Hematopoietic multipotent progenitor cell treated with erythropoietin and hydrocortisone succinate and interleukin-3 and kit ligand, for 6 days (in vitro differentiated cells): ENCODE measurements around the gene NACC1.
A peak's percentile ranks its signal among the peaks of the same experiment; 100 is the strongest.

Source experiments
- DNase-seq: peaks from one replicate; pipeline ENCODE4 v3.0.0-alpha.2; 2015

NACC1 gene

DNA sequence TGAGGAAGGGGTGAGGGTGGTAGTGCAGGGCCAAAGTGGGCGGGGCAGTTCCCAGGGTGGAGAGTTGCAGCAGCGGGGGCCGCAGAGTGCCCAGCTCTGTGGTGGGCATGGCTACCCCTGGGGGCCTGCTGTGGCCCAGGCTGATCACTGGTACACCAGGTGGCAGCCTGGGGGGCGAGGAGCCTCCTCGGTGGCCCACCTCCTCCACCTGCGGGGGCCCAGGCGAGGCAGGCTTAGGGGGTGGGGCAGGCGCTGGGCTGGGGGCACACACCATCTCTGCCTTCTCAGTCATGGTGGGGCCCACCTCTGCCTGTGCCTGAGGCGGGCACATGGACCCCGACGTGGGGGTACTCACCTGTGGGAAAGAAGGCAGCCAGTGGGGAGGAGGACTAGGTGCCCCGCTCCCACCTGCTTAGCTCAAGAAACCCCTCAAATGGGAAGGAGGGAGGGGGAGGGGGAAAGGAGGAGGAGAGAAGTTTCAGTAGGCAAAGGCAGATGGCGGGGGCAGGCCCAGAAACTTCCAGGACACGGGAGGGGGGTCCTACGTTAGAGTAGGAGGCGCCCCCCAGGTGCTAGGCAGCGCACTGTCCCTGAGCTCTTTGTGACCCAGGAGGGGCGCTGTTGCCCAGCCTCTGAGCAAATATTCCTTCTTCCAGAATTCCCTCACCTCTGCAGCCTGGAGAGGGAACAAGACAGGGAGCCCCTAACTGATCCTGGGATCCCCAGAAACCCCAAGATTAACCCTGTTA is 17.0 kb upstream of the NACC1 start:
- peak; percentile 80 for DNase-seq

DNA sequence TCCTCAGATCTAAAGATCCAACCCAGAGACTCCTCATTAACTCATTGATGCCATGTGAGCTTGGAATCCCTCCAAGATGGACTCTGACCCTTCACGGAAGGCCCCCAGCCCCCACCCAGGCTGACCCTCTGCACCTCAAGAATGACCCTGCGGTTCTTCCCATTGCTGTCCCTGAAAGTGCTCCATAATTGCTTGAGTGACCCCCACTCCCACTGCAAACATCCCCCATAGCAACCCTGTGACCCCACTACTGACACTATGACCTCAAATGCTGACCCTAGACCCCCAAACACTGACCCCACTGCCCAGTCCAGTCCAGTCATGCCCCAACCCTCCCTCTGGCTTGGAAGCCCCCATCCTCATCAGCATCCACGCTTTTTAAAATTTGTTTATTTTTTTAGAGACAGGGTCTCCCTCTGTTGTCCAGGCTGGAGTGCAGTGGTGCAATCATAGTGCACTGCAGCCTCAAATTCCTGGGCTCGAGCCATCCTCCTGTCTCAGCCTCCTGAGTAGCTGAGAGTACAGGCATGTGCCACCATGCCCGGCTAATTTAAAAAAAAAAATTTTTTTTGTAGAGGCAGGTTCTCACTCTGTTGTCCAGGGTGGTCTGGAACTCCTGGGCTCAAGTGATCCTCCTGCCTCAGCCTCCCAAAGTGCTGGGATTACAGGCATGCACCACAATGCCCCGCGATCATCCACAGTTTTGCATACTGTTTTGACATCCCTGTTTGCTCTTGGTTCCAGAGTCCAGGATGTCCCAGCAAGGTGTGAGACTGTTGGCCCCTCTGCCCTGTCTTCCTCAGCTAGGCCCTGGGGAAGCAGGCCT is 16.3 kb upstream of the NACC1 start:
- DNase-seq: no peak

DNA sequence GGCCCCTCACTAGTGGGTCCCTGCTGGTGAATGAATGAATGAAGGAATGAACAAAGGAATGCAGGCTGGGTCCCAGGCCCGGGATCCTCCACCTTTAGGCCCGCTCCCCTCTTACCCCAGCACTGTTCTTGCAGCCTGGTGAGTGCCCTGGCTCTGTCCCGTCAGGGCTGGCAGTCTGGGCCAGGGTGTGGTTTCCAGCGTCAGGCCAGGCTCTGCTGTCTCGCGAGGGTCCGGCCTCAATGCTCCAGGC is 15.7 kb upstream of the NACC1 start:
- no peak for DNase-seq

DNA sequence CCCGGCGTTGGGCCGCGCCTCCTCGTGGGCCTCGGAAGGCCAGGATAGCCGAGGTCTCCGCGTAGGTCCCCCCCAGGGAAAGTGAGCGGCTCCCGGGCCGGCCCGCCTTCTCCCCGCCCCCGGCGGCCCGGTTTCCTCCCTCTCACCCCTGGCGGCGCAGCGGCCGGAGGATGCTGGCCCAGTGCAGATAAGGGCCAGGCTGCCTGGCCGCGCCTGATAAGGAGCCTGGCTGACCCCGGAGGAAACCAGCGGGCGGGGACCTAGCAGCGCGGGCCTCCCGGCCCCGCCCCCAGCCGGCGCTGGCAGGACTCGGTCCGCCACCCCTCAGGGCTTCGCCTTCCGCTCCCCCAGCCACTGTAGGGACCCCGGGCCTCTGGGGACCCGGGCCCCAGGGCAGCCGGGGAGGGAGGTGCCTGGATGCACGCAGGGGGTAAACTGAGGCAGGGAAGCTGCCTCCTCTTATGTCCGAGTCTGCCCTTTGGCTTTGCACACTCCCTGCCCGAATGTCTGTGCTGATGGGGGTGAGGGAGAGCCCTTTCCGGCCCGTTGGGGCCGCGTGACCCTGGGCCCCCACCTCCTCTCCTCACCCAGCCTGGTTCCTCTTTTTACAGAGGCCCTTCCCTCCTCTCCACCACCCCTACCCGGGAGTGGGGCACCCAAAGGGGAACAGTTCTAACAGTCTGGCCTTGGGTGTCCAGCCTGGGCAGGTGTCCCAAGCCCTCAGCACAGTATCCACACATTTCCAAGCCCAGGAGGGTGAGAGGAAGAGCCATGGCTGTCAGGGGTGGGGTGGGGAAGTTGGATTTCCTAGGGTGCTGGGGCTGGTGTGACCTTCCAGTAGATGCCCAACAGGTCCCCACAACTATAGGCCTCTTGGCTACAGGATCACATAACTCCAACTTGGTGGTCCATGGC is 15.1 kb upstream of the NACC1 start, which contains the start of gene LYL1:
Gene LYL1, minus strand, starts transcription at position 193 of the 915 bp plus-strand sequence. CDS start 1,687 bp downstream, outside the sequence.
- DNase-seq: peak; percentile 98

DNA sequence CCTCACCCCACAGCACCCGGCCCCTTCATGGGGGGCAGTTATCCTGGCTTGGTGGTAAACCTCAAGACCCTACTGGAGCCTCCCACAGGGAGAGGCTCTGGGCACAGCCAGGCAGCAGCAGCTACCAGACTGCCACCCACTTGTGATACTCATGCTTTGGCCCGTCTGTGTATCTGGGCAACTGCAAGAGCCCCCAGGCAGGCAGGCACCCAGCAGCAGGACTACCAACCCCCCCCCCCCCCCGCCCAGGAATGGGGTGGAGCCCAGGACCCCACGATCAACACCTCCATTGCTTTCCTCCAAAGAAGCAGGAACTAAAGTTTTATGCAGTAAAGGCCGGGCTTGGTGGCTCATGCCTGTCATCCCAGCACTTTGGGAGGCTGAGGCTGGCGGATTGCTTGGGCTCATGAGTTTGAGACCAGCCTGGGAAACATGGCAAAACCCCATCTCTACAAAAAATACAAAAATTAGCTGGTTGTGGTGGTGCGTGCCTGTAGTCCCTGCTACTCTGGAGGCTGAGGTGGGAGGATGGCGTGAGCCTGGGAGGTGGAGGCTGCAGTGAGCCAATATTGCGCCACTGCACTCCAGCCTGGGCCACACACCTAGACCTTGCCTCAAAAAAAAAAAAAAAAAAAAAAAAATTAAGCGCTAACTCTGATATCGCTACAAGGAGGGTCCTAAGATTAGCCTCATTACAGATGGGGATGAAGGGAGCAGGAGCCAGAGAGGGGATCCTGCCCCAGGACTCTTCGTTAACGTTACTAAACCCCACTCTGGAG is 14.3 kb upstream of the NACC1 start:
- peak; percentile 82 for DNase-seq

DNA sequence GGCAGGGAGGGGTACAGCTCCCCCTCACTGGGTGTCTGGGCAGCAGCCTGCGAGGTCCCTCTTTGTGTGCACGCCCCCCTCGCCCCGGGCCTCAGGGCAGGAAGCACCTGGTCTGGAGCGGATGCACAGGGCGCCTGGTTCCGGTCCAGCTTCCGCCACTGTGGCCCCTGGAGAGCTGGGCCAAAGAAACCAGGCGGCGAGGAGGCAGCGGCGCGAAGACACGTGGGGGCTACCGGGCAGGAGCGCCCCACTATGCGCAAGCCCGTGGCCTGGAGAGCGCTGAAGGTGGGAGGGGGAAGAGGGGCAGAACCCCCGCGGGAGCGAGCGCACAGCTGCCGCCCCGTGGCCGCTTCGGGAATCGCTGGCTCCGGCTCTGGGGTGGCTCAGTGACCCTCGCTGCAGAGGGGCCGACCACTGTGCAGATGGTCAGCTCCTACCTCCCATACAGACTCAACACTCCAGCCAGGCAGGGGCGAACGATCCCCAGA is 13.7 kb upstream of the NACC1 start:
- DNase-seq: peak; percentile 89

DNA sequence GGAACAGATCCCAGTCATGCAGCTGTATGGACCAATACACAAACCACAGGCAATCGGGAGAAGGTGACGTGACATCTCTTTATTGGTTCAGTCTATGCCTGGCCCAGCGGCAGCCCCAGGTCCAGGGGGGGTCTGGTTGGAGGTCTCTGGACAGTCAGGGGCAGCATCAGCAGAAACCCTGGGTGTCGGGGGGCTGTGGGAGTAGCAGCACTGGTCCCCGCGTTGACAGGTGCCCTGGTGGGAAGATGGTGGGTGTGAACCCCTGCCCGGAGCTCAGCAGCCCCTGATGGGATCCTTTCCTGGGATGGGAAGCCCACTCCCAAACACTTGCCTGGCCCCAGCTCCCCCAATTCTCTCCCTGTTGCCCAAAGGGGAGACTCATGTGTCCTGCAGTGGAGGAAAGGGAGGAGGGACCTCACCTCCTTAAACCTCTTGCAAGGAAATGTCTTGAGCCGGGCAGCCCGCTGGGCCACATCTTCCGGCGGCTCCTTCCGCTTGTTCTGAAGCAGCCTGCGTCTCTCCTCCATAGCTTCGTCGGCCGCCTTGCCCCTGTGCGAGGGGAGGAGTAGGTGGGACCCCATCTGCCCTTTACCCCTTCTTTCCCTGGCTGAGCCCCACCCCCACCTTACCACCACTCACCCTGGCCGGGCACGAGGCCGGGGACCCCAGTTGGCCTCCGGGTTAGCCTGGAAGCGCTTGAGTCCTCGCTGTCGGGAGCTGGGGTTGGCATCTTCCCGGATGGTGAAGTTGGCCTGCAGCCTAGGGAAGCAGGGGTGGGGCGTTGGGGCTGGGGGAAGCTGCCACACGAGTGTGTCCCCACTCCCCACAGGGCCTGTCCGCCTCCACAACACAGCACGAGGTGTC is 13.0 kb upstream of the NACC1 start:
- peak; percentile 69 for DNase-seq

DNA sequence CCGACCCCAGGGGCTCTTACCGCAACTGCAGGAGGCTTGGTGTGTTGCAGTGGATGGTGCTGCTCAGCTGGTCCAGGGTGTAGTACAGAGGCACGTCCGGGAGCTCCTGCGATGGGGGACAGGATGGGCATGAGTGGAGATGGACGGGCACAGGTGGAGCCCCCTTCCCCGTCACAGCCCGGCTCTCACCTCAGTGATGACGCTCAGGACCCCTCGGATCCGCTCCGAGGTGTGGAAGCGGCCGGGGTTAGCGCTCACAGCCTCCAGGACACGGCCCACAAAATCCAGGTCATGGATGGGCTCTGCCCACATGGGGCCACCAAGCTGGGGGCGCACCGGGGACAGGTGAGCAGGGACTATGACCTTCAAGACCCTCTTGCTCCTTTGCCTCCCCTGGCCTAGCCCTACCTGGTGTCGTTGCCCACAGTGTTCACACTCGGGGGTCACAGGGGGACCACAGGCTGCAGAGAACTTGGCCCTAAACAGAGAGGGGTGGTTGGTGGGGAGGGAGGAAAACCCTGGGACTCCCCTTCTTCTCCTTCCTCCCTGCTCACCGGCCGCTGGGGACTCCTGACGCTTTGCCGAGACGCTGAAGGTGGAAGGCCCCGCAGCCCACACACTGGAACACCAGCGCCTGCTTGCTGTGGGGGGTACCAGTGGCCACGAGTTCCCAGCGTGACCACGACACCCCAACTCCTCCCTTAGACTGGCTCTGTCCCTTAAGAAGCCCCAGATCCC is 8.5 kb upstream of the NACC1 start:
- DNase-seq: no peak

DNA sequence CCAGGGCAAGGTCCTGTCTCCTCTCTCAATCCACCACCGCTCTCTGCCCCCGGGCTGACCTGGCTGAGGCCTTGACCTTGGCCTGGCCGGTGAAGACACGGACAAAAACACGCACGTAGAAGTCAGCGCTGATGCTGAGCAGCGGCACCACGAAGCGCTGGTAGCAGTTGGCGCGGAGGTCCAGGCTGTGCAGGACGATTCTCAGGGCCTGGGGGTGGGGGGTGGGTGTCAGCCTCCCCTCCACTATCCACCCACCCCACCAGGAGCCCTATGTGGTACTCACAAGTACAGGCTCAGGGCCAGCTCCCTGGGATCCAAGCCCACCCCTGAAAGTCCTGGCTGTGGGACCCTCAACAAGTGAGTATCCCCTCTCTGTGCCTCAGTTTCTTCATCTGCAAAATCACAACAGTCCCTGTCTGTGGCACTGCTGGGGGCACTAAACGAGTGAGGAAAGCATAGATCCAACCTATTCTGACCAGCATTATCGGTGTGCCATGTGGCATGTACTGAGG is 7.9 kb upstream of the NACC1 start:
- DNase-seq: no peak

DNA sequence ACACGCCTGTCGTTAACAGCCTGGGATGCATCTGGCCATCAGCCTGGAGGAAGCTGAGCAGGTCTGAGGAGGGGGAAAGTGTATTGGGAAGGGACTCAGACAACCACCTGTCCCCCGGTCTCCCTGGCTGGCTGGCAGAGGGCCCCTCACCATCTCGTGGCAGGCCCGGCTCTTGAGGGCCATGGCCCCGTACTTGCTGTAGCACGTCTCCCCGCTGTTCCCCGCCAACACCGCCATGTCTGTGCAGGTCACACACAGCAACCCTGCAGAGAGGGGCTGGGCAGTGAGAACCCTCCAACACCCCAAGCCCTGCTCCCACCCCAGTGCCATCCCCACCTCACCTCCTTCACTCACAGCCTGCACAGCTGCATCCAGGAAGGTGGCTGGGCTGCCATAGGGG is 5.5 kb upstream of the NACC1 start:
- no peak for DNase-seq

DNA sequence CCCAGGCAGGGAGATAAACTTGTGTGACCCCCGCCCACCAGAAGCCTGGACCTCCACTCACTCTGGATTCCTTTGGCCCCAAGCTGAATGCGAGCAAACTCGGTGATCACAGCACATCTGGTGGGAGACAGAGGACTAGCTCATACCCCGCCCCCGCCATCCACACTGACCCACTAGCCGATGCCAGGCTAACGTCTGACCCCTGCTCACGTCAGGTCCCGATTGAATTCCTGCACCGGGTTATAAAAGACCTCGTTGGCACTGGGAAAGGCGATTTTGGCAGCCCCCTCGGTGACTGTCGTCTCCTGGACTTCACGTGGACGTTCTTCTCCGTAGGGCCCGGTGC is 2.2 kb upstream of the NACC1 start:
- DNase-seq: no peak

DNA sequence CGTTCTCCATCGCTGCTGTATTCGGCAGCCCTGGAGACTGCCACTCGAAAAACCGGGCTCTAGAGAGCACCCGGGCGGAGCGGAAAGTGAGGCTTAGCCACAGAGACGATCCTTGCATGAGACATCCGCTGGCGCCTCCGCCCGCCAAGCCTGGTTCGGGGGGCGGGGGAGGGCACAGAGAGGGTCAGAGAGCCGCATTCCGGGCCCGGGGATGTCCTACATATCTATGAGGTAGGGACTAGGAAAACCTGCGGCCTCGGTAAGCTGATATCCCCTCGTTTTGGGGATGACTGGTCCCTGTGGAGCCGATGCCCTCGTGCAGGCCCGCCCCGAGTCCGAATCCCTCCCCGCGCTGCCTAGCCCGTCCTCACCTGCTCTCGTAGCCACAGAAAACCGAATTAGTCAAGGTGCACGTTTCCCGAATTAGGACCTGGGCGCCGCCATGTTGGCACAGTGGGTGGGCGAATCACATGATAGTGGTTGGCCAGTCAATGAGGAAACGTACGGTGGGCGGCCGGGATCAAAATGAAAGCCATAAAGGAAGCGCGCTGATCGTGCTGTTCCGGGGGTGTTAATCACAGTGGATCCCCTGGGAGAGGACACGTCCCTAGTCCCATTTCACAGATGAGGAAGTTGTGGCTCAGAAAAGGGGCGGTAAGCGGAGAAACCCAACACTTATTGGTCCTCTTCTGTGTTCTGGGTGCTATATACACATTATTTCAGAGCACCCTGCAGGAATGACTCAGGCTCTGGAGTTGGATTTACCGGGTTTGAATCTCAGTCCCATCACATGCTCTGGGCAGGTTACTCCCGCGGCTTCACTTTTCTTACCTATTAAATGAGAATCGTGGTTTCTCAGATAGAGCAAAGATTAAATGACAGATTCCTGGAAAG is 1.5 kb upstream of the NACC1 start, which contains the start of gene TRMT1:
Gene TRMT1, minus strand, starts transcription at position 459 of the 894 bp plus-strand sequence. Its CDS starts 341 bp downstream, at position 118.
- DNase-seq: peak; percentile 97

DNA sequence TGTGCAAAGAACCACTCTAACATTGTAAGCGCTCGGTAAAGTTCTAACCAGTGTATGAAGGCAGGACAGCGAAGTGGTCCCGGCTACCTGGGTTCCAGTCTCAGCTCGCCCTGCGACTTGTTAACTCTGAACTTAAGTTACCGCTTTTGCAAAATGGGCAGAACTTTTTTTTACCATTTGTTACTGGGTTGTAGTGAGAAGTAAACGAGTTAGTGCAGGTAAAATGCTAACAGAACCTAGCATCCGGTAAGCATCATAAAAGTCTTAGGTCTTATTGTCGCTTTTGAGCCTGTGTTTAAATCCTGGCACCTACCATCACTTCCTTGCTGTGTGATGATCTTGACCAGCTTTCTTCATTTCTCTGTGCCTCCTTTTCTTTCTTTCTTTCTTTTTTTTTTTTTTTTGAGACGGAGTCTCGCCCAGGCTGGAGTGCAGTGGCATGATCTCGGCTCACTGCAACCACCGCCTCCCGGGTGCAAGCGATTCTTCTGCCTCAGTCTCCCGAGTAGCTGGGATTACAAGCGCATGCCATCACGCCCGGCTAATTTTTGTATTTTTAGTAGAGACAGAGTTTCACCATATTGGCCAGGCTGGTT is 790 bp upstream of the NACC1 start:
- DNase-seq: no peak

DNA sequence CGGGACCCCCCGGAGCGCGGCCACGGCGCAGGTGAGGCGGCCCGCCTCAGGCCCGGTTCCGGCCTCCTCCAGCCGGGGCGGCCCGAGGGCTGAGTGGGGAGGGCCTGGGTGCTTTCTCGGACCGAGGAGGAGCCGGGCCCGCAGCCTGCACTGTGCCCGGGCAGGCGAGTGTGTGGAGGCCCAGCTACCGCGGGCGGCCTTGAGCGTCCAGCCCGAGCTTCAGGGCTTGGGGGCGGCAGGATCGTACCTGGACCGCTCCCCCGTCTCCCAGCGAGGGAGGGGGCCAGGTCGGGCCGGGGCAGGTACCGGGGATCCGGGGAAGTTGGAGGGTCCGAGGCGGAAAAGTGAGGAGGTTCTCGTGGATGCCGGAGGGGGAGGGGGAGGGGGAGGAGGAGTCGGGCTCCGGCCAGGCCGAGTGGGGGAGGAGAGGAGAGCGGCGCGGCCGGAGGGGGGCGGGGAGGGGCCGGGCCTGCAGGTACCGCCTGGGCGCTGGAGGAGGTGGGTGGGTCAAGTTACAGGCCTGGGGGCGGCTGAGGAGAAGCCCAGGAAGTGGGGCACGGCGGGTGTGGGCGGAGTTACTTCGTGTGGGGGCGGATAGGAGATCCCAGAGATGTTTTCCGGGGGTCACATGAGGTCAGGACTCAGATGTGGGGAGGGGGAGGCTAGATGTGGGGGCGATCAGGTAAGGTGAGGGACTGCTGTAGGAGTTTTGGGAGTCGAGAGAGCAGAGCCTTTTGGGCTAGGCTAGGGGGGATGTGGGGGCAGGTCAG is 545 bp downstream of the NACC1 start:
- DNase-seq: peak; percentile 76

DNA sequence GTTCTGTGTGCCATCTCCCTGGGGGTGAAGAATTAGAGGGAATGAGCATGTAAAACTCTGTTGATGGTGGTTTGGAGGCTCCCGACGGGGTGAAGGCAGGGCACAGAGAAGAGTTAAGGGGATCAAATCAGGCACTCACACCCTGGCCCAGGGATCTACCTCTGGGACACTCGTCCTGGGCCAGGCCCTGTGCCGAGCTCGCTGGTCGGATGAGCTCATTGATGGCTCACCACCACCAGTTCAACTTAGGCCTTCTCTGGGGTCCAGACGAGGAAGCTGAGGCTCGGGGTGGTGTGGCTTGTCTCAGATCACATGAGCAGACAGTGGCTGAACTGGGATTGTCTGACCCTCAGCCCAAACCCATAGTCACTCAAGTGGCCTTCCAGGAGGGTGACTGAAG is 1.6 kb downstream of the NACC1 start:
- no peak for DNase-seq

DNA sequence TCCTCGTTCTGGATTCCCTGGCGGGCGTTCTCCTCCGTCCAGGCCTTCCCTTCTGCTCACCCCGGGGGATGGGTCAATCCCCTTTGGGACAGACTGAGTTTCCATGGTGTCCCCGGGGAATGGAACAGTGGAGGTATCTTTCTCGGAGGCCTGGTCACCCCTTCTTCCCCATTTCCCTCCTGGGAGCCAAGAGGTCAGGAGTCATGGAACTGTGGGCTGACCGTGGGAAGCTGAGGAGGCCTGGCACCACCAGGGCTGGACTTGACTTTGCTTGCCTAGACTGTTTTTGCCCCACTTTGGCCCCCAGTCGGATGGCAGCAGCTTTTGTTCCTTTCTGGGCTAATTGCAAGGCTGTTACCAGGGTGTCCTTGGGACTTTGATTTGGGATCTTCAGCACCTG is 2.0 kb downstream of the NACC1 start:
- no peak for DNase-seq

DNA sequence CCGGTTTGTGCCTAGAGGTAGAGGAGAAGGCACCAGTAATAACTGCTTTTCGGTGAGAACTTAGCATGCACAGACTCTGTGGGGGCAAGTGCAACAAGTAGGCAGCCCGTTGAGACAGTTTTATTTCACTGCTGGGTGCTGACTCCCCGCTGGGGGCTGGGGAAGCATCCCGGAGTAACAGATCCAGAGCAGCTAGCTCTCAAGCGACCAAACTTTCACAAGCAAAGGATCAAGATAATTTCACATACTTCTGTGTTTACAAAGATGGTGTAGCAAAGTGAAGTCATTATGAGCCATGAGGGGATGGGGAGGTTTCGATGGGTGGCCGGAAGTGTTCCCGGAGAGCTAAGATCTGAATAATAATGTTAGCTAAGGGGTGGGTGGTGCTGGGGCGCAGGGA is 2.8 kb downstream of the NACC1 start:
- DNase-seq: no peak
